CD14-positive monocyte (primary cell): ENCODE data around the gene KRTAP10-3. TPM values are rescaled to one million over a fixed set of nuclear protein-coding genes. Genes with fewer than 3 reads are reported as not detected.
A peak's percentile ranks its signal among the peaks of the same experiment; 100 is the strongest.

Experiments
- DNase-seq, 3 donors: peaks; one replicate each; pipeline ENCODE4 v3.0.0-alpha.2; 2011 to 2022
- H2AFZ ChIP-seq: 2 replicates; pipeline ENCODE4 v1.6.0; 2012; ENCODE audit warnings: mild to moderate bottlenecking, low read depth, low read length, inconsistent platforms; ENCODE audit not compliant: insufficient read depth, poor library complexity, severe bottlenecking
- H3K27ac ChIP-seq, 2 donors: 1 replicate in 1 of 2; 2 replicates in 1 of 2; pipeline ENCODE4 v1.5.1; 2012 to 2013; ENCODE audit warnings: low read length in 2 of 2, control low read depth in 1 of 2, inconsistent platforms in 1 of 2, low read depth in 1 of 2, mild to moderate bottlenecking in 1 of 2
- H3K27me3 ChIP-seq, 2 donors: one replicate each; pipeline versions ENCODE4 v1.6.0 to v1.6.1; 2011 to 2013; ENCODE audit warnings: low read length in 2 of 2; ENCODE audit not compliant: control insufficient read depth in 2 of 2, insufficient read depth in 2 of 2
- H3K36me3 ChIP-seq, 2 donors: replicated peaks in 1 of 2; 1 replicate in 1 of 2; 2 replicates in 1 of 2; pipeline versions ENCODE4 v1.5.1 to v1.6.1; 2012 to 2013; ENCODE audit warnings: low read length in 2 of 2, control low read depth in 1 of 2, inconsistent platforms in 1 of 2, mild to moderate bottlenecking in 1 of 2; ENCODE audit not compliant: insufficient read depth in 2 of 2, control insufficient read depth in 1 of 2
- H3K4me1 ChIP-seq, 2 donors: 1 replicate in 1 of 2; 2 replicates in 1 of 2; pipeline versions ENCODE4 v1.5.1 to v1.6.1; 2012 to 2013; ENCODE audit warnings: low read length in 2 of 2, control low read depth in 1 of 2, inconsistent platforms in 1 of 2, mild to moderate bottlenecking in 1 of 2, moderate library complexity in 1 of 2; ENCODE audit not compliant: insufficient read depth in 2 of 2, control insufficient read depth in 1 of 2
- H3K4me2 ChIP-seq: replicated peaks from 2 replicates; pipeline ENCODE3; 2012; ENCODE audit warnings: low read length, moderate library complexity, mild to moderate bottlenecking; ENCODE audit not compliant: poor library complexity, severe bottlenecking; ENCODE audit errors: extremely low read depth
- H3K4me3 ChIP-seq, 3 experiments: fragments of 200-600 bp in 1 of 3; sonication (generic) in 1 of 3; replicated peaks in 1 of 3; 1 replicate in 2 of 3; 2 replicates in 1 of 3; pipeline ENCODE4 v1.5.1; 2011 to 2013; ENCODE audit warnings: low read length in 3 of 3, mild to moderate bottlenecking in 3 of 3, control low read depth in 2 of 3, low read depth in 2 of 3, inconsistent platforms in 1 of 3, moderate library complexity in 1 of 3
- H3K79me2 ChIP-seq: 2 replicates; pipeline ENCODE4 v1.6.0; 2012; ENCODE audit warnings: mild to moderate bottlenecking, control low read depth, inconsistent platforms, low read length, moderate library complexity; ENCODE audit not compliant: insufficient read depth
- H3K9ac ChIP-seq: 2 replicates; pipeline ENCODE4 v1.6.0; 2017; ENCODE audit warnings: low read length, mild to moderate bottlenecking; ENCODE audit not compliant: insufficient read depth, poor library complexity, severe bottlenecking
- H3K9me3 ChIP-seq, 2 donors: replicated peaks in 1 of 2; 1 replicate in 1 of 2; 2 replicates in 1 of 2; pipeline versions ENCODE4 v1.5.1 to v1.6.1; 2012 to 2013; ENCODE audit warnings: low read length in 2 of 2, control low read depth in 1 of 2; ENCODE audit not compliant: control insufficient read depth in 1 of 2, insufficient read depth in 1 of 2
- H4K20me1 ChIP-seq: 2 replicates; pipeline ENCODE4 v1.6.0; 2012; ENCODE audit warnings: mild to moderate bottlenecking, low read length, control low read depth, moderate library complexity; ENCODE audit not compliant: insufficient read depth
- H3K27ac Mint-ChIP-seq, 7 donors: one replicate each; pipeline ENCODE4 v1.8.0; 2020; ENCODE audit warnings: mild to moderate bottlenecking in 7 of 7, mixed read lengths in 7 of 7, moderate library complexity in 6 of 7, inconsistent platforms in 2 of 7
- H3K27me3 Mint-ChIP-seq, 3 donors: one replicate each; pipeline ENCODE4 v1.8.0; 2021 to 2022; ENCODE audit warnings: low read depth in 3 of 3, mild to moderate bottlenecking in 3 of 3, mixed read lengths in 3 of 3, moderate library complexity in 3 of 3, inconsistent platforms in 1 of 3
- H3K36me3 Mint-ChIP-seq, 2 donors: one replicate each; pipeline ENCODE4 v1.8.0; 2020; ENCODE audit warnings: mixed read lengths in 2 of 2, inconsistent platforms in 1 of 2, mild to moderate bottlenecking in 1 of 2
- H3K4me1 Mint-ChIP-seq: one replicate; pipeline ENCODE4 v1.8.0; 2020; ENCODE audit warnings: mild to moderate bottlenecking, mixed read lengths
- H3K4me3 Mint-ChIP-seq, 2 donors: one replicate each; pipeline ENCODE4 v1.8.0; 2020; ENCODE audit warnings: mild to moderate bottlenecking in 2 of 2, mixed read lengths in 2 of 2, moderate library complexity in 1 of 2
- H3K9me3 Mint-ChIP-seq, 7 donors: one replicate each; pipeline ENCODE4 v1.8.0; 2020 to 2022; ENCODE audit warnings: mixed read lengths in 7 of 7, mild to moderate bottlenecking in 6 of 7, moderate library complexity in 6 of 7, inconsistent platforms in 2 of 7
- WGBS: methylation state at CpG from one replicate; pipeline ENCODE4 v1.1.5; 2013; ENCODE audit warnings: missing lambda C conversion rate; ENCODE audit not compliant: insufficient coverage; 5-methylcytosine and 5-hydroxymethylcytosine counted together
- intact Hi-C, 2 donors: fragments of 100-400 bp; cut with micrococcal nuclease; formaldehyde crosslinking; loops; one replicate each; pipeline versions ENCODE4 v1.15.0 to v1.15.1; 2023
- polyA plus RNA-seq, 3 donors: library from polyadenylated mRNA; depleted of rRNA in 1 of 3; unstranded in 2 of 3; stranded (reverse) in 1 of 3; fragments of 300-500 nt in 2 of 3; fragments of >200 nt in 1 of 3; fragmentation: Illumina TruSeq in 2 of 3; gene quantifications; 1 replicate in 2 of 3; 2 replicates in 1 of 3; pipeline ENCODE4 v1.2.3, GENCODE V29; 2012 to 2021
- TF ChIP-seq, protein P1 (sequence below): fragments of 200-600 bp; IDR thresholded peaks from one replicate; pipeline ENCODE4 v1.8.0; 2022; ENCODE audit warnings: antibody characterized with exemption, mild to moderate bottlenecking

The KRTAP10-3 gene
- polyA plus RNA-seq, 3 donors, result not detected

DNA sequence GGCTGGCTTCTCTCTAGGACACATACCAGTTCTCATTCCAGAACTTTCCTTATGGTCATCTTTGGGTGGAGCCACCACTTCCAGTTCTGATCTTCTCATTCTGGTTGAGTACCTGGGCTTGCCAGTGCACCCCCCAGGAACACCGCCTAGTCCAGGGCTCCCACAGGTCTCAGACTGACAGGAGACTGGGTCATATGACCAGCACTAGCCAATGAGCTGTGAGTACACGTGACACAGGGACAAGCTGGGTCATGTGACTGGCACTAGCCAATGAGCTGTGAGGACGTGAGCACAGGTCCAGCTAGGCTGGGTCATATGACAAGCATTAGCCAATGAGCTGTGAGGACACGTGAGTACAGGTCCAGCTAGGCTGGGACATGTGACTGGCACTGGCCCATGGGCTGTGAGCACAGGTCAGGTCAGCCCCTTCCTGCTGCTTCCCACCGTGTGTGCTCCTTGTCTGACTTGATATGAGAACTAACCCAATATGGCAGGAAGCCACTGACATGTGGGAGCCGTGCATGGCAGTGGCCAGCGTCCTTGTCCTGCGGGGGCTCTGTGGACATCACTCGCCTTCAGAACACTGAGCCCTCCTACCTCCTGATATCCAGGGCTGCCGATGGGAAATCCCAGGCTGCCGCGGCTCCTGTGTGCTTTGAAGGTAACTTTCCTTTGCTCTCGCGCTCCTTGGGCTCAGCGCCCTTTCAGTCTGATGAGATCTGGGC lies 41.3 kb downstream of the KRTAP10-3 start:
- peak in 1 of 3 donors; percentile 28 for DNase-seq
- Mint-ChIP-seq H3K36me3 (no peaks in the 10 kb centered on the region), H3K27me3 (peaks cover 0 to 4% (median 0%) of the 10 kb centered on the region in 3 donors), H3K4me1 (peaks cover 3% of the 10 kb centered on the region), H3K27ac (peak overlapping the region in 1 of 7 donors; percentile 1), H3K9me3 (peaks cover 0 to 18% (median 4%) of the 10 kb centered on the region in 7 donors), H3K4me3 (no peak overlapping the region)
- H4K20me1 ChIP-seq, result no peaks in the 10 kb centered on the region
- no peak overlapping the region for H3K4me2 ChIP-seq
- H3K9me3 ChIP-seq, result peaks cover 0 to 6% of the 10 kb centered on the region in 2 donors
- H3K27me3 ChIP-seq, result no peaks in the 10 kb centered on the region
- intact Hi-C loops, result no loop called here
- no peak overlapping the region for H3K9ac ChIP-seq
- H2AFZ ChIP-seq, result no peak overlapping the region
- no peaks in the 10 kb centered on the region for H3K79me2 ChIP-seq
- H3K27ac ChIP-seq, result no peak overlapping the region
- 87% methylated on average over 11 of the region's 15 CpGs for WGBS
- H3K4me3 ChIP-seq, result no peak overlapping the region
- TF ChIP-seq, protein P1, sequence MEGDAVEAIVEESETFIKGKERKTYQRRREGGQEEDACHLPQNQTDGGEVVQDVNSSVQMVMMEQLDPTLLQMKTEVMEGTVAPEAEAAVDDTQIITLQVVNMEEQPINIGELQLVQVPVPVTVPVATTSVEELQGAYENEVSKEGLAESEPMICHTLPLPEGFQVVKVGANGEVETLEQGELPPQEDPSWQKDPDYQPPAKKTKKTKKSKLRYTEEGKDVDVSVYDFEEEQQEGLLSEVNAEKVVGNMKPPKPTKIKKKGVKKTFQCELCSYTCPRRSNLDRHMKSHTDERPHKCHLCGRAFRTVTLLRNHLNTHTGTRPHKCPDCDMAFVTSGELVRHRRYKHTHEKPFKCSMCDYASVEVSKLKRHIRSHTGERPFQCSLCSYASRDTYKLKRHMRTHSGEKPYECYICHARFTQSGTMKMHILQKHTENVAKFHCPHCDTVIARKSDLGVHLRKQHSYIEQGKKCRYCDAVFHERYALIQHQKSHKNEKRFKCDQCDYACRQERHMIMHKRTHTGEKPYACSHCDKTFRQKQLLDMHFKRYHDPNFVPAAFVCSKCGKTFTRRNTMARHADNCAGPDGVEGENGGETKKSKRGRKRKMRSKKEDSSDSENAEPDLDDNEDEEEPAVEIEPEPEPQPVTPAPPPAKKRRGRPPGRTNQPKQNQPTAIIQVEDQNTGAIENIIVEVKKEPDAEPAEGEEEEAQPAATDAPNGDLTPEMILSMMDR, result no peak
- no peaks in the 10 kb centered on the region for H3K4me1 ChIP-seq
- no peaks in the 10 kb centered on the region for H3K36me3 ChIP-seq

DNA sequence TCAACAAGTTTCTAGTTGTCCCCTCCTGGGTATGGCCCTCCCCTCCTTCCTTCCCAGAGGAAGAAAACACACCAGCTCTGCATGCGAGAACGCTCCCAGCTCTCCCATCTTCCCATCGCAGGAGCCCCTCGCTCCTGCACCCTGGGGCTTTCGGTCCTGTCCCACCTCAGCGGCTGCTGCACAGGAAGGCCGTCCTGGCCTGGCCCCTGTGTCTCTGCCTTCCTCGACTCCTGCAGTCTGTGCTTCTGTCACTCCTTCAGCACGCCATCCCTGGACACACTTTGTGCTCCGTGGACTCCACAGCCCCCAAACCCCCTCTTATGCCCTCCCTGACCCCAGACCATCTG lies 41.8 kb downstream of the KRTAP10-3 start:
- Mint-ChIP-seq H3K36me3 (no peaks in the 10 kb centered on the region), H3K4me3 (no peak overlapping the region), H3K27ac (peak overlapping the region in 1 of 7 donors; percentile 1), H3K27me3 (peaks cover 0 to 4% (median 3%) of the 10 kb centered on the region in 3 donors), H3K9me3 (peaks cover 0 to 16% (median 2%) of the 10 kb centered on the region in 7 donors), H3K4me1 (peaks cover 3% of the 10 kb centered on the region)
- no peak for DNase-seq
- Histone ChIP-seq H3K36me3 (no peaks in the 10 kb centered on the region), H3K27me3 (no peaks in the 10 kb centered on the region), H3K4me1 (no peaks in the 10 kb centered on the region), H3K79me2 (no peaks in the 10 kb centered on the region), H3K4me2 (no peak overlapping the region), H3K9ac (no peak overlapping the region), H3K4me3 (no peak overlapping the region), H4K20me1 (no peaks in the 10 kb centered on the region), H2AFZ (no peak overlapping the region), H3K27ac (no peak overlapping the region), H3K9me3 (peaks cover 0 to 4% of the 10 kb centered on the region in 2 donors)
- TF ChIP-seq, protein P1, result no peak
- intact Hi-C loops, result no loop called here
- 96% methylated on average over 9 of the region's 10 CpGs for WGBS
